SK-N-SH (cell line): Measurements from ENCODE around the gene PPP6C.
"Not testable (repeated sequence)": the region's sequence is repeated elsewhere in the genome, so short reads cannot be mapped to it uniquely, and the experiment has no call there.

ENCODE experiments used
- CTCF ChIP-seq: fragments of 200-600 bp; sonication (generic); IDR thresholded peaks from 2 replicates; pipeline ENCODE4 v1.6.1; 2017; ENCODE audit warnings: antibody characterized with exemption, mild to moderate bottlenecking, moderate library complexity
- ELF1 ChIP-seq: IDR thresholded peaks from 2 replicates; pipeline ENCODE4 v1.4.0; 2012
- EP300 ChIP-seq, 2 experiments: IDR thresholded peaks; 2 replicates each; pipeline versions ENCODE4 v1.4.0 to v1.6.1; 2012; ENCODE audit warnings: borderline replicate concordance in 1 of 2, low read depth in 1 of 2, low read length in 1 of 2
- EZH2phosphoT487 ChIP-seq: fragments of 200-600 bp; sonication (generic); IDR thresholded peaks from 2 replicates; pipeline ENCODE4 v1.6.1; 2017; ENCODE audit warnings: low read depth, mixed run types, mild to moderate bottlenecking, antibody characterized with exemption, moderate library complexity, borderline replicate concordance
- FOXJ3 ChIP-seq: sonication (generic); formaldehyde crosslinking; IDR thresholded peaks from 2 replicates; pipeline ENCODE4 v1.5.1; 2020; ENCODE audit warnings: mild to moderate bottlenecking, missing genetic modification reagents
- FOXM1 ChIP-seq: IDR thresholded peaks from 2 replicates; pipeline ENCODE4 v1.4.0; 2012; ENCODE audit warnings: low read depth, mild to moderate bottlenecking
- JUND ChIP-seq: IDR thresholded peaks from 2 replicates; pipeline ENCODE4 v1.4.0; 2012
- NRF1 ChIP-seq: IDR thresholded peaks from 2 replicates; pipeline ENCODE4 v1.6.1; 2012; ENCODE audit warnings: low read depth, mild to moderate bottlenecking, low read length
- POLR2AphosphoS5 ChIP-seq: IDR thresholded peaks from 2 replicates; pipeline ENCODE4 v1.6.1; 2012; ENCODE audit warnings: low read depth, low read length
- RXRA ChIP-seq: IDR thresholded peaks from 2 replicates; pipeline ENCODE4 v1.4.0; 2012; ENCODE audit warnings: low read depth, mild to moderate bottlenecking, borderline replicate concordance
- SIN3A ChIP-seq: IDR thresholded peaks from 2 replicates; pipeline ENCODE4 v1.6.1; 2012; ENCODE audit warnings: low read depth, mild to moderate bottlenecking, low read length, moderate library complexity, borderline replicate concordance
- TAF1 ChIP-seq: IDR thresholded peaks from 2 replicates; pipeline ENCODE4 v1.6.1; 2012; ENCODE audit warnings: low read depth, mild to moderate bottlenecking, low read length, moderate library complexity, borderline replicate concordance
- TCF12 ChIP-seq: IDR thresholded peaks from 2 replicates; pipeline ENCODE4 v1.4.0; 2012
- ZBTB33 ChIP-seq: IDR thresholded peaks from 2 replicates; pipeline ENCODE4 v1.4.0; 2012; ENCODE audit warnings: low read depth, borderline replicate concordance

- not testable (repeated sequence) for TF ChIP-seq ELF1; ZBTB33; CTCF; EP300 (IDR thresholded peaks at IDR 0.05; ENCODE audit: borderline replicate concordance in 1 of 2, low read depth in 1 of 2, low read length in 1 of 2); FOXM1; JUND; POLR2AphosphoS5; TAF1; SIN3A; NRF1; RXRA; EZH2phosphoT487; FOXJ3 (CRISPR knock-in tag); TCF12
Observed at GRCh38 chr9:125179776-125180175, 9.8 kb downstream of the PPP6C start.
